ENCODE measurements around the gene LRFN2.

The LRFN2 gene

DNA sequence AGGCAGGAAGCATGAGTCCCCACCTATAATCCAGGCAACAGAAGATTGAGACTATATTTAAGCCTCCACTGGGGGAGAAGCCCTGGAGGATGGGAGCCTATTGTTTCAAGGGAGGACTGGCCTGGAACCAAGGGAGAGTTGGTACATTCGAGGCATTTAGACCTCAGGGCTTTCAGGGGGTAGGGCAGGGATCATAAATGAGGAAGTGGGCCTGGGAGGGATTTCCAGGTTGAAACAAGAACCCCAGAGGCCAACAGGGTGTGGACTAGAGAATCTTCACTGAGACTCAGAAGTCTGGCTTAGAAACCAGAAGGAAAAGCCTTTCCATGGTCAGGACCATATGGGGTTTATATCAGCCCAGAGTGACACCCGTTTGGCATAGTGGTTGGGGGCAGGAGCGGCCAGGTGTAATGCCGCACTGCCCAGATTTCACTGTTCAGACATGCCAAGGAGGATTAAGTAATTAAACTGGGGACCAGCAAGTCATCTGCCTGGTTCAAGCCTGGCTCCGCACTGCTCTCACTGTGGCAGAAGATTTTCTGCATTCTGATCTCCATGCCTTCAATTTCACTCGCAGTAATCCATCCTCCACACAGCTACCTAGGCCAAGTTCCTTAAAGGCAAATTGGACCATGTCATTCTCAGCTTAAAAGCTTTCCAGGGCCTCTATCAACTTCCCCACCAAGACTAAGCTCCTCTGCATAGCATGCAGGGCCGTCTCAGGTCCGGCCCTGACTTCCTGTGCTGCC lies 17.8 kb downstream of the LRFN2 start:
- Histone ChIP-seq H3K4me2 (ENCODE audit: low read length) (no peak overlapping the region), H3K36me3 (ENCODE audit: control insufficient read depth, low read length) (no peaks in the 10 kb centered on the region), H3K4me3 (ENCODE audit: low read length) (no peak overlapping the region), H3K79me2 (ENCODE audit: control insufficient read depth, low read length) (no peaks in the 10 kb centered on the region), H3K27me3 (ENCODE audit: control insufficient read depth, low read length) (no peaks in the 10 kb centered on the region), H3F3A (ENCODE audit: control insufficient read depth, insufficient read depth) (no peaks in the 10 kb centered on the region), H3K4me1 (ENCODE audit: control insufficient read depth, low read length) (peaks cover 3% of the 10 kb centered on the region; the same call in 1 of the 2 replicates), H3K9me2 (replicated peaks; ENCODE audit: control insufficient read depth, low read length) (no peaks in the 10 kb centered on the region), H3K27ac (ENCODE audit: low read depth, low read length) (no peak overlapping the region), H4K20me1 (ENCODE audit: control insufficient read depth, insufficient read depth, low read depth, low read length) (no peaks in the 10 kb centered on the region), H3K9me3 (ENCODE audit: control insufficient read depth, insufficient read depth, low read length) (no peaks in the 10 kb centered on the region)
- TF ChIP-seq, protein P1, sequence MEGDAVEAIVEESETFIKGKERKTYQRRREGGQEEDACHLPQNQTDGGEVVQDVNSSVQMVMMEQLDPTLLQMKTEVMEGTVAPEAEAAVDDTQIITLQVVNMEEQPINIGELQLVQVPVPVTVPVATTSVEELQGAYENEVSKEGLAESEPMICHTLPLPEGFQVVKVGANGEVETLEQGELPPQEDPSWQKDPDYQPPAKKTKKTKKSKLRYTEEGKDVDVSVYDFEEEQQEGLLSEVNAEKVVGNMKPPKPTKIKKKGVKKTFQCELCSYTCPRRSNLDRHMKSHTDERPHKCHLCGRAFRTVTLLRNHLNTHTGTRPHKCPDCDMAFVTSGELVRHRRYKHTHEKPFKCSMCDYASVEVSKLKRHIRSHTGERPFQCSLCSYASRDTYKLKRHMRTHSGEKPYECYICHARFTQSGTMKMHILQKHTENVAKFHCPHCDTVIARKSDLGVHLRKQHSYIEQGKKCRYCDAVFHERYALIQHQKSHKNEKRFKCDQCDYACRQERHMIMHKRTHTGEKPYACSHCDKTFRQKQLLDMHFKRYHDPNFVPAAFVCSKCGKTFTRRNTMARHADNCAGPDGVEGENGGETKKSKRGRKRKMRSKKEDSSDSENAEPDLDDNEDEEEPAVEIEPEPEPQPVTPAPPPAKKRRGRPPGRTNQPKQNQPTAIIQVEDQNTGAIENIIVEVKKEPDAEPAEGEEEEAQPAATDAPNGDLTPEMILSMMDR (IDR thresholded peaks at IDR 0.05; ENCODE audit: low read depth, low read length, poor library complexity, severe bottlenecking), result no peak

DNA sequence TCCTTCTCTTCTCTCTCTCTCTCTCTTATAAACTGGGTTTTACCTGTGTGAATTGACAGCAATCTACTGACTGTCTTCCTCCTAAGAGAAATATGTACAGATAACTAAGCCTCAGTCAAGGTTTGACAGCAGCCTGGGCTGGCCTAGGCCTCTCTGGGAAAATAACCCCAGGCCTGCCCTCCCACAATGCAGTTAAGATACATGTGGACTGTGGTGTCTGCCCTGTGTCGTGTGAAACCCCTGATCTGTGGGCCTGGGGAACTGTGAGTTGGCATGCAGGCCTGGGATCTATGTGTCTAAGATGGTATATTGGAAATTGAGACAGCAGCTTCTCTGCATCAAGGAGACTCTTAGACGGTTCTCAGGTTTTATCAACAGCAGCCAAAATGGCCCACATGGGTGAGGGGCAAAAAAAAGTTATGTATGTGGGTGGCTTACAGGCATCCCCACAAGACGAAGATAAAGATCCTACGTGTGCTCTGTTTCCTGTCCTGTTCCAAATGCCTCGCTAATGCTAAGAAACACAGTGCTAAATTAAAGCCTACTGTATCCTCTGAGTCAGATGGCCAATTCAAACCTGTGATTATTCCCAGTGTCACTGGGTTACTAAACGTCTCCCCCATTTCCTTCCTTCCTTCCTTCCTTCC lies 19.0 kb downstream of the LRFN2 start:
- H3K9me2 ChIP-seq (replicated peaks; ENCODE audit: control insufficient read depth, low read length), result no peaks in the 10 kb centered on the region
- H3K4me3 ChIP-seq (ENCODE audit: low read length), result no peak overlapping the region
- H3K79me2 ChIP-seq (ENCODE audit: control insufficient read depth, low read length), result no peaks in the 10 kb centered on the region
- H3K4me1 ChIP-seq (ENCODE audit: control insufficient read depth, low read length), result peaks cover under 1% of the 10 kb centered on the region; the same call in 1 of the 2 replicates
- H3F3A ChIP-seq (ENCODE audit: control insufficient read depth, insufficient read depth), result no peaks in the 10 kb centered on the region
- H3K4me2 ChIP-seq (ENCODE audit: low read length), result no peak overlapping the region
- no peaks in the 10 kb centered on the region for H3K9me3 ChIP-seq (ENCODE audit: control insufficient read depth, insufficient read depth, low read length)
- no peak overlapping the region for H3K27ac ChIP-seq (ENCODE audit: low read depth, low read length)
- H4K20me1 ChIP-seq (ENCODE audit: control insufficient read depth, insufficient read depth, low read depth, low read length), result no peaks in the 10 kb centered on the region
- TF ChIP-seq, protein P1 (IDR thresholded peaks at IDR 0.05; ENCODE audit: low read depth, low read length, poor library complexity, severe bottlenecking), result no peak
- TF ChIP-seq EZH2phosphoT487 (IDR thresholded peaks at IDR 0.05; ENCODE audit: borderline replicate concordance, low read length), result no peak
- H3K27me3 ChIP-seq (ENCODE audit: control insufficient read depth, low read length), result no peaks in the 10 kb centered on the region
- no peaks in the 10 kb centered on the region for H3K36me3 ChIP-seq (ENCODE audit: control insufficient read depth, low read length)

DNA sequence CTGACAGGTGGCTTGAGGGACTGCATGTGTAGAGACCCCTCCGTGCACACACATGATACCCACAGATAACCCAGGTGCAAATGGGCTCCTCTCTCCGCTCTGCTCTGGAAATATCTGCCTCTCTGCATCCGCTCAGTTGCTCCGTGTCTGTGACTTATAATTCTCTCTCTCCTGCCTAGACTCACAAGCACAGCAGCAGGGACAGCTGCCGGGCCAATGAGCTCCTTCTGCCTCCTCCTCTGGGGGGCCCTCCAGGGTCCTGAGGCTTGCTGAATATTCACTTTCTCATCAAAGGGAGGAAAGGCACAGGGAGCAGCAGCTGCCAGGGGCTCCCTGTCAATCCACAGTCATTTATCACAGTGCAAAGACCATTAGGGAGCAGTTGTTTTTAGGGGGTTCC lies 24.1 kb downstream of the LRFN2 start:
- Histone ChIP-seq H3K9me3 (ENCODE audit: control insufficient read depth, insufficient read depth, low read length) (no peaks in the 10 kb centered on the region), H3K4me1 (ENCODE audit: control insufficient read depth, low read length) (no peaks in the 10 kb centered on the region), H3K27me3 (ENCODE audit: control insufficient read depth, low read length) (no peaks in the 10 kb centered on the region), H3K9me2 (replicated peaks; ENCODE audit: control insufficient read depth, low read length) (no peaks in the 10 kb centered on the region), H3F3A (ENCODE audit: control insufficient read depth, insufficient read depth) (no peaks in the 10 kb centered on the region), H4K20me1 (ENCODE audit: control insufficient read depth, insufficient read depth, low read depth, low read length) (no peaks in the 10 kb centered on the region), H3K27ac (ENCODE audit: low read depth, low read length) (no peak overlapping the region), H3K79me2 (ENCODE audit: control insufficient read depth, low read length) (no peaks in the 10 kb centered on the region), H3K4me2 (ENCODE audit: low read length) (no peak overlapping the region), H3K36me3 (ENCODE audit: control insufficient read depth, low read length) (no peaks in the 10 kb centered on the region), H3K4me3 (ENCODE audit: low read length) (no peak overlapping the region)
- no peak for TF ChIP-seq EZH2phosphoT487 (IDR thresholded peaks at IDR 0.05; ENCODE audit: borderline replicate concordance, low read length)
- TF ChIP-seq, protein P1 (IDR thresholded peaks at IDR 0.05; ENCODE audit: low read depth, low read length, poor library complexity, severe bottlenecking), result no peak
